GM12878 (cell line): ENCODE results near the gene OR5AU1. TPM values are rescaled to one million over a fixed set of nuclear protein-coding genes. Genes with fewer than 3 reads are reported as not detected.
A peak's percentile ranks its signal among the peaks of the same experiment; 100 is the strongest.

Experiments
- ATAC-seq: fragments of 200-7000 bp; cut with Tn5 transposase; 3 replicates; pipeline ENCODE4 v1.9.1; 2020; ENCODE audit warnings: mild to moderate bottlenecking, moderate library complexity
- BruUV-seq: library from RNA; stranded (reverse); fragments of 400-500 nt; replicated peaks from 2 replicates; lab custom pipeline; 2021; lab: Mats Ljungman, UMichigan
- CTCF ChIA-PET: fragments of 300-600 bp; sonication (Branson Sonifier 250); formaldehyde crosslinking; extraction: SDS; loops from one replicate; lab custom pipeline; 2021; ENCODE audit warnings: inconsistent platforms; lab: Yijun Ruan, JAX
- POLR2A ChIA-PET: fragments of 350-600 bp; formaldehyde crosslinking; extraction: SDS; loops from one replicate; lab custom pipeline; 2021; ENCODE audit warnings: inconsistent platforms; lab: Charles Lee
- RAD21 ChIA-PET: fragments of 300-600 bp; sonication (Branson Sonifier 250); formaldehyde crosslinking; loops from one replicate; lab custom pipeline; 2023; ENCODE audit warnings: antibody characterized with exemption; ENCODE audit not compliant: unreplicated experiment; lab: Charles Lee
- SMC1A ChIA-PET: fragments of 300-600 bp; sonication (Branson Sonifier 250); formaldehyde crosslinking; loops from one replicate; lab custom pipeline; 2023; ENCODE audit not compliant: unreplicated experiment, uncharacterized antibody; lab: Charles Lee
- DNase-seq: peaks from one replicate; pipeline ENCODE4 v3.0.0-alpha.2; 2011; ENCODE audit warnings: low read depth, low spot score
- FAIRE-seq: peaks from 3 replicates; lab custom pipeline; 2011; peaks lifted over from hg19 to GRCh38; lab: Jason Lieb, UNC
- H2AFZ ChIP-seq: 2 replicates; pipeline ENCODE4 v1.6.0; 2011; ENCODE audit warnings: low read depth, low read length, control low read depth; ENCODE audit not compliant: control insufficient read depth
- H3K27ac ChIP-seq: 2 replicates; pipeline ENCODE4 v1.5.1; 2011; ENCODE audit warnings: control low read depth; ENCODE audit not compliant: control insufficient read depth, insufficient read depth
- H3K27me3 ChIP-seq, 2 experiments: replicated peaks in 1 of 2; 2 replicates each; pipeline versions ENCODE4 v1.6.0 to v1.6.1; 2011; ENCODE audit warnings: low read length in 1 of 2; ENCODE audit not compliant: control insufficient read depth in 2 of 2, insufficient read depth in 2 of 2
- H3K36me3 ChIP-seq, 2 experiments: 2 replicates each; pipeline ENCODE4 v1.5.1; 2011; ENCODE audit warnings: low read length in 1 of 2; ENCODE audit not compliant: control insufficient read depth in 2 of 2, insufficient read depth in 2 of 2
- H3K4me1 ChIP-seq: 2 replicates; pipeline ENCODE4 v1.6.1; 2011; ENCODE audit warnings: mild to moderate bottlenecking, low read length, moderate library complexity, mixed read lengths; ENCODE audit not compliant: control insufficient read depth, insufficient read depth
- H3K4me2 ChIP-seq: 2 replicates; pipeline ENCODE4 v1.6.0; 2011; ENCODE audit warnings: control low read depth; ENCODE audit not compliant: control insufficient read depth, insufficient read depth
- H3K4me3 ChIP-seq: fragments of 200-600 bp; sonication (generic); 2 replicates; pipeline ENCODE4 v1.5.1; 2016
- H3K79me2 ChIP-seq: 2 replicates; pipeline ENCODE4 v1.6.0; 2011; ENCODE audit warnings: low read length; ENCODE audit not compliant: control insufficient read depth, insufficient read depth
- H3K9ac ChIP-seq: 2 replicates; pipeline ENCODE4 v1.8.0; 2011; ENCODE audit warnings: low read length, control low read depth, mixed read lengths; ENCODE audit not compliant: control insufficient read depth, insufficient read depth
- H3K9me3 ChIP-seq: replicated peaks from 3 replicates; pipeline ENCODE4 v1.5.1; 2011; ENCODE audit warnings: mild to moderate bottlenecking, low read length; ENCODE audit not compliant: control insufficient read depth, insufficient read depth
- H4K20me1 ChIP-seq: 2 replicates; pipeline ENCODE4 v1.6.0; 2011; ENCODE audit not compliant: control insufficient read depth, insufficient read depth
- ZNF207 ChIP-seq: fragments of 450-650 bp; IDR thresholded peaks from 2 replicates; pipeline ENCODE4 v1.6.1; 2014; ENCODE audit warnings: antibody characterized with exemption, mild to moderate bottlenecking, borderline replicate concordance
- WGBS: methylation state at CpG from one replicate; pipeline ENCODE4 v1.1.6; 2016; ENCODE audit warnings: low lambda C conversion rate; ENCODE audit not compliant: insufficient replicate concordance, insufficient coverage; ENCODE audit errors: missing lambda C conversion rate; 5-methylcytosine and 5-hydroxymethylcytosine counted together
- in situ Hi-C: fragments of 300-500 bp; cut with MboI; formaldehyde crosslinking; loops from 9 replicates; pipeline ENCODE4 v1.14.3; 2018; ENCODE audit warnings: mixed read lengths
- intact Hi-C: fragments of 100-400 bp; cut with micrococcal nuclease; formaldehyde crosslinking; loops from one replicate; pipeline ENCODE4 v1.14.2; 2022; ENCODE audit not compliant: unreplicated experiment
- polyA plus RNA-seq, 11 experiments: library from polyadenylated mRNA; depleted of rRNA in 4 of 11; unstranded in 6 of 11; stranded (reverse) in 5 of 11; fragments of >200 nt; fragmentation: Nextera tagmentation in 4 of 11; fragmentation: Illumina TruSeq in 1 of 11; extraction: Ambion mirVana in 4 of 11; extraction: Trizol in 1 of 11; gene quantifications; 1 replicate in 1 of 11; 2 replicates in 10 of 11; pipeline versions ENCODE4 v1.2.1 to v1.2.3, GENCODE V29; 2011 to 2016; ENCODE audit warnings: inconsistent platforms in 2 of 11, missing spikeins in 2 of 11, low read depth in 1 of 11
- total RNA-seq, 4 experiments: library from RNA; depleted of rRNA in 3 of 4; stranded (reverse); fragments of >200 nt in 3 of 4; fragmentation: Illumina TruSeq in 1 of 4; extraction: Trizol in 1 of 4; gene quantifications; 2 replicates each; pipeline versions ENCODE4 v1.2.1 to v1.2.3, GENCODE V29; 2013 to 2021
- TF ChIP-seq, protein P1 (sequence below): IDR thresholded peaks from 2 replicates; pipeline ENCODE4 v1.6.1; 2011; ENCODE audit warnings: borderline replicate concordance, low read depth, mild to moderate bottlenecking, moderate library complexity, low read length; ENCODE audit not compliant: insufficient read depth, poor library complexity, severe bottlenecking

OR5AU1 gene
- total and polyA plus RNA-seq, 10 of the 15 experiments (the other 5 are each of a cell fraction or from before 2014, with no cell fraction given) = not detected

DNA sequence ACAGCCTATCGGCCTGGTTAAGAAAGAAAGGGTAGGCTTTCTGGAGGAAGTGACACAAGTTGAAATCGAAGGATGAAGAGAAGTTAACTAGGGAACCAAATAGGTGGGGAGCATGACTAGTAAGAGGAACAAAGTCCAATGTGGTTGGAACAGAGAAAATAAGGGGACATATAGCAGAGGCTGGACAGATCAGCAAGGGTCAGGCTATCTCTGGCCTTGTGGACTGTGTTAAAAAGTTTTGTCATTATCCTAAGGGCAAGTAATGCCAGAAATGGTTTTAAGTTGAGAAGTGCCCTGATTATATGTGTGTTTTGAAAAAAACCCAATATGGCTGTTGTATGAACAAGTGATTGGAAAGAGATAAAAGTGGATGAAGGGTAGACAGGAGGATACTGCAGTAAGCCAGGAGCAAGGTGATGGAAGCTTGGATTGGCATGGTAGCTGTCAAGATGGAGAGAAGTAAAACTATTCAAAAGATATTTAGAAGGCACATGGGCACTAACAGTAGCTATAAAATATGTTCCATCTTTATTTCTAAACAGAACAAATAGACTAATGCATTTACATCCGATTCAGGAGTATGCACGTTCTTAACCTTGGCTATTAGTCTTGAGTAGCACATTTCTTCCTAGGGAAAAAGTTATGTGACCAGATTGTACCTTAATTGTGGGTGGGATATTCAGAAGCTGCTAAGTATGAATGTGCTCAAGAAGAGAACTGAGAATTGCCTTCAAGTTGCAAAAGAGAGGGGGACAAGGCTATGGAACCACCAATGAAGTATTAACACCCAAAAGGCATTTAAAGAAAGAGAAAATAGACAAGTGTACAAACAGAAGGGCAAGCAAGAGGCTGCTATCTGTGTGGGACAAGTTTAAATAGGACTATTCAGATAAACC is 46.8 kb upstream of the OR5AU1 start:
- intact Hi-C loops (no loop called here), in situ Hi-C loops (no loop called here)
- H3K9me3 ChIP-seq = no peaks in the 10 kb centered on the region
- H3K36me3 ChIP-seq = peaks cover 1 to 16% of the 10 kb centered on the region in 2 experiments
- ATAC-seq = no peak
- no peak overlapping the region for H3K4me3 ChIP-seq
- ChIA-PET CTCF (interaction anchor here (1.2 to 1.6 kb wide), 3 partner anchors 12 to 188 kb away, joined by 3 read pairs; no protein-coding TSS in a partner anchor), RAD21 (interaction anchor here (1.5 kb wide), 1 partner anchor 188 kb away, joined by 4 read pairs; no protein-coding TSS in a partner anchor), SMC1A (interaction anchor here (1.9 kb wide), 1 partner anchor 12 kb away, joined by 5 read pairs; no protein-coding TSS in a partner anchor), POLR2A (interaction anchor here (0.5 to 0.7 kb wide), 2 partner anchors 10 to 1812 kb away, joined by 3 read pairs; no protein-coding TSS in a partner anchor)
- H3K9ac ChIP-seq = no peak overlapping the region
- no peaks in the 10 kb centered on the region for H4K20me1 ChIP-seq
- H3K27me3 ChIP-seq = no peaks in the 10 kb centered on the region
- H3K4me1 ChIP-seq = no peaks in the 10 kb centered on the region
- FAIRE-seq = no peak
- no TSS peak for BruUV-seq
- H3K4me2 ChIP-seq = no peak overlapping the region
- no peak overlapping the region for H3K27ac ChIP-seq
- no peak overlapping the region for H2AFZ ChIP-seq
- DNase-seq = no peak
- WGBS = 97% methylated on average over 4 of the region's 4 CpGs
- no peaks in the 10 kb centered on the region for H3K79me2 ChIP-seq
- TF ChIP-seq, protein P1, sequence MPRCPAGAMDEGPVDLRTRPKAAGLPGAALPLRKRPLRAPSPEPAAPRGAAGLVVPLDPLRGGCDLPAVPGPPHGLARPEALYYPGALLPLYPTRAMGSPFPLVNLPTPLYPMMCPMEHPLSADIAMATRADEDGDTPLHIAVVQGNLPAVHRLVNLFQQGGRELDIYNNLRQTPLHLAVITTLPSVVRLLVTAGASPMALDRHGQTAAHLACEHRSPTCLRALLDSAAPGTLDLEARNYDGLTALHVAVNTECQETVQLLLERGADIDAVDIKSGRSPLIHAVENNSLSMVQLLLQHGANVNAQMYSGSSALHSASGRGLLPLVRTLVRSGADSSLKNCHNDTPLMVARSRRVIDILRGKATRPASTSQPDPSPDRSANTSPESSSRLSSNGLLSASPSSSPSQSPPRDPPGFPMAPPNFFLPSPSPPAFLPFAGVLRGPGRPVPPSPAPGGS = peak; percentile 1
- TF ChIP-seq ZNF207 = no peak
